ENCODE measurements around the gene SNAPC1. TPM values are rescaled to one million over a fixed set of nuclear protein-coding genes. Genes with fewer than 3 reads are reported as not detected.
A peak's percentile ranks its signal among the peaks of the same experiment; 100 is the strongest.

SNAPC1 gene
- total RNA-seq, 2 donors from 2014 or later: 8.6 to 10.4 TPM

DNA sequence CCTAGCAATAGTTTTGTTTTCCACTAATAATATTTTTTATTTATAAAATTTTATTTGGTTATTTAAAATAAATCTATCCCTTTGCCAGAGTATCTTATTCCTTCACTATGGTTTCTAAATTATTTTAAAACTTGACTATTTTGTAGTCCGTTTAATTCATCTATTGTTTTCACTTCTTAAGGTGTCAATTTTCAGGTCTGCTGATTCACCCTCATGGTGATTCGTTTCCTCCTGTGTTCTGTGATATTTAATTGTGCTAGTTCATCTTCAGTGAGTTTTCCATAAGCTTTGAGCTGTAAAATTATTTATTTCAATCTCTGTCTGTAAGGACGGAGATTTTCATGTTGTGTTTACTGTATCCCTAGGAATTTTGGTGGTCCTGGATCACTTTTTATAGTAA, 70.6 kb downstream of the SNAPC1 start:
- H3K27me3 ChIP-seq (replicated peaks; ENCODE audit: insufficient read depth): no peaks in the 10 kb centered on the region
- H3K4me1 ChIP-seq (ENCODE audit: control insufficient read depth in 1 of 2, low read depth in 2 of 2): no peaks in the 10 kb centered on the region
- no peaks in the 10 kb centered on the region for H3K36me3 ChIP-seq
- H3K9me3 ChIP-seq: no peaks in the 10 kb centered on the region
- H3K4me3 ChIP-seq: no peak overlapping the region
- DNase-seq (ENCODE audit: low spot score) (no peak), ATAC-seq (ENCODE audit: insufficient number of reproducible peaks, low FRiP score, low read depth) (no peak)
- H3K27ac ChIP-seq: no peak overlapping the region
- TF ChIP-seq, protein P1, sequence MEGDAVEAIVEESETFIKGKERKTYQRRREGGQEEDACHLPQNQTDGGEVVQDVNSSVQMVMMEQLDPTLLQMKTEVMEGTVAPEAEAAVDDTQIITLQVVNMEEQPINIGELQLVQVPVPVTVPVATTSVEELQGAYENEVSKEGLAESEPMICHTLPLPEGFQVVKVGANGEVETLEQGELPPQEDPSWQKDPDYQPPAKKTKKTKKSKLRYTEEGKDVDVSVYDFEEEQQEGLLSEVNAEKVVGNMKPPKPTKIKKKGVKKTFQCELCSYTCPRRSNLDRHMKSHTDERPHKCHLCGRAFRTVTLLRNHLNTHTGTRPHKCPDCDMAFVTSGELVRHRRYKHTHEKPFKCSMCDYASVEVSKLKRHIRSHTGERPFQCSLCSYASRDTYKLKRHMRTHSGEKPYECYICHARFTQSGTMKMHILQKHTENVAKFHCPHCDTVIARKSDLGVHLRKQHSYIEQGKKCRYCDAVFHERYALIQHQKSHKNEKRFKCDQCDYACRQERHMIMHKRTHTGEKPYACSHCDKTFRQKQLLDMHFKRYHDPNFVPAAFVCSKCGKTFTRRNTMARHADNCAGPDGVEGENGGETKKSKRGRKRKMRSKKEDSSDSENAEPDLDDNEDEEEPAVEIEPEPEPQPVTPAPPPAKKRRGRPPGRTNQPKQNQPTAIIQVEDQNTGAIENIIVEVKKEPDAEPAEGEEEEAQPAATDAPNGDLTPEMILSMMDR (IDR thresholded peaks at IDR 0.05): no peak

DNA sequence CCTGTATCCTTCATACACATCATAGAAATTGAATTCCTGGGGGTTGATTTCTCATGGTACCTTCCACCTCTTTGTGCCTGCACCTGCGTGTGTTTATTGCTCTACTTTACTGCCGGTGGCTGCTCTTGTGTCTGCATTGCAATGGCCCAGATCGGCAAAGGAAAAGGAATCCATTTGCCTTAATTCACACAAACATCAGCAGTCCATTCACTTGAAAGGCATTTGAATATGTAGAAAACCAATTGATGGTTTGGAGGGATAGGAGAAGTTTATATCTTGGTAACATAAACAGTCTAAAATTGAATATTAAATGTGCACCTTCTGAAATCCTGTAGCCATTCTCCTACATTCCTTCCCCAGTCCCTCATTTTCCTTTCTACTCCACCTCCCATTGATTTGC, 74.0 kb downstream of the SNAPC1 start:
- Histone ChIP-seq H3K27me3 (replicated peaks; ENCODE audit: insufficient read depth) (no peaks in the 10 kb centered on the region), H3K36me3 (no peaks in the 10 kb centered on the region), H3K27ac (no peak overlapping the region), H3K4me1 (ENCODE audit: control insufficient read depth in 1 of 2, low read depth in 2 of 2) (no peaks in the 10 kb centered on the region), H3K4me3 (no peak overlapping the region), H3K9me3 (no peaks in the 10 kb centered on the region)
- ATAC-seq (ENCODE audit: insufficient number of reproducible peaks, low FRiP score, low read depth) (no peak), DNase-seq (ENCODE audit: low spot score) (no peak)
- TF ChIP-seq, protein P1 (IDR thresholded peaks at IDR 0.05): no peak

DNA sequence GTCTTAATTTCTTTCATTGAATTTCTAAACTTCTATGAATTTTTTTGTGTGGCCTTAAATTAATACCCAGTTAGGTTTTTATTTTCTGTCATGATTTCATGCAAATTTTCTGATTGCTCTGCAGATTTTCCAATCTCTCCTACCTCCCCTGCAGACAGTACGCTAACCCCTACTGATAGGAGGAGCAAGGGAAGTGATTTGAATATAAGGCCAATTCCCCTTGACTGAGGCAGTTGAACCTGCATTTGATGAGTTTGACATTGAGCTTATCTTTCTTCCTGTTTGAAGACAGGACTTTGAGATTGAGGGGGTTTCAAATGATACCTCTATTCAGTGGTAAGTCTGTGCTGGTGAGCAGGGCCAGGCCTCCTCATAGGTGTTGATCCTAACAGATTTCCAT, 74.6 kb downstream of the SNAPC1 start:
- no peaks in the 10 kb centered on the region for H3K36me3 ChIP-seq
- H3K4me3 ChIP-seq: no peak overlapping the region
- H3K27me3 ChIP-seq (replicated peaks; ENCODE audit: insufficient read depth): no peaks in the 10 kb centered on the region
- ATAC-seq (ENCODE audit: insufficient number of reproducible peaks, low FRiP score, low read depth) (no peak), DNase-seq (ENCODE audit: low spot score) (no peak)
- H3K4me1 ChIP-seq (ENCODE audit: control insufficient read depth in 1 of 2, low read depth in 2 of 2): no peaks in the 10 kb centered on the region
- no peak overlapping the region for H3K27ac ChIP-seq
- TF ChIP-seq, protein P1 (IDR thresholded peaks at IDR 0.05): no peak
- H3K9me3 ChIP-seq: no peaks in the 10 kb centered on the region

DNA sequence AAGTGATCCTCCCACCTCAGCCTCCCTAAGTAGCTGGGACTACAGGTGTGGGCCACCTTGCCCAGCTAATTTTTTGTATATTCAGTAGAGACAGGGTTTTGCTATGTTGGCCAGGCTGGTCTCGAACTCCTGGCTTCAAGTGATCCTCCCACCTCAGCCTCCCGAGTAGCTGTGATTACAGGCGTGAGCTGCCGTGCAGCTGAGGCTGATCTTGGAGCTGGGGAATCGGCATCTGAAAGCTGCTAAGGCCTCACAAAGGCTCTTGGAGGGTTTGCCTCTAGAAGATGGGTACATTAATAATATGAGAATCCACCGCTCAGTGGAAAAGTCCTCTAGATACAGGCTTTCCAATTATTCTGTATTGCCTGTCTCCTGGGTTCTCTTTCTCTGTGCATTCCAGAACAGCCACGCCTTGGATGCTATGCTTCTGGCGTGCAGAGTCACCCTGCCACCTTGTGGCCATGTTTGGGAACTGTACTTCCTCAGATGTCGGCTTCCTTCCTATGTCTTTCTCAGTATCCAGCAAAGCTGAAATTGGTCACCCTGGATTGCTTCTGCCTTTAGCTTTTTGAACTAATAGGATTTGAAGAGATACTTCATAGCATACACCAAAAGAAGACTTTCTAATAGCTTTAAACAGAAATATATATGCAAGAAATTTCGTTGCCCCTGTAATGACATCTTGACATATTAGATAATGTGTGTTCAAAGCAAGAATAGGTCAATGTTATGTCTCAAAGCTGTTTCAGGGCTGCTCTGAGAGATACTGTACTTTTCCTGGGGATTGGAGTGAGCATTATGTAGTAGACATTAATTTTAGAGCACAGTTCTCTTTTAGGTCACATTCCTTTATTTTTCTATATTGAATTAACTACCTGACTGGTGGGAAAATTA, 75.4 kb downstream of the SNAPC1 start:
- DNase-seq (ENCODE audit: low spot score): peak; percentile 37
- ATAC-seq (ENCODE audit: insufficient number of reproducible peaks, low FRiP score, low read depth): peak; percentile 86
- Histone ChIP-seq H3K27ac (no peak overlapping the region), H3K27me3 (replicated peaks; ENCODE audit: insufficient read depth) (no peaks in the 10 kb centered on the region), H3K4me3 (no peak overlapping the region), H3K36me3 (no peaks in the 10 kb centered on the region), H3K9me3 (no peaks in the 10 kb centered on the region), H3K4me1 (ENCODE audit: control insufficient read depth in 1 of 2, low read depth in 2 of 2) (no peaks in the 10 kb centered on the region)
- TF ChIP-seq, protein P1 (IDR thresholded peaks at IDR 0.05): peak; percentile 95

DNA sequence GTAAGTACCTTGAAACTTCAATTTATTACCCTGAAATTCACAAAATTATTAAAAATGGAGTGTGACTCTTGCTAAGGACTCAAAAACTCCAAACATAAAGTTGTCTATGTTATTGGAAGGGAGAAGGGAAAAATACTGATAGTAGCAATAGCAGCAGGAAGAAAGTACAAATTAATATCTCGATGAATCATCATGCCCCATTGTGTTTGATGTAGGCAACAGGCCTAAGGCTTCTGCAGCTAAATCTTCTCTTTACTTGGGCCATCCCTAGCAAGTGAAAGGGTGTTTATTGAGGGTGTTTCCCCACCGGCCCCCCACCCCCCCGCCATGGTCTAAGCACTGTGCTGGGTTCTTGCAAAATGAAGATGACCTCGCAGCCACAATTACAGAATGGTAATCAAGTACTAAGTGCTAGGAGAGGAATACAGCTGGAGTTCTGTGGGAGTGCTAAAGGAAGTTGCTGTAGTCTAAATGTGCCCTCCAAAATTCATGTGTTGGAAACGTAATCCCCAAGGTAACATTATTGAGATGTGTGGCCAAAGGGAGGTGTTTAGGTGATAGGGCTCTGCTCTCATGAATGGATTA, 76.5 kb downstream of the SNAPC1 start:
- H3K4me3 ChIP-seq: no peak overlapping the region
- H3K36me3 ChIP-seq: no peaks in the 10 kb centered on the region
- H3K27me3 ChIP-seq (replicated peaks; ENCODE audit: insufficient read depth): no peaks in the 10 kb centered on the region
- no peaks in the 10 kb centered on the region for H3K4me1 ChIP-seq (ENCODE audit: control insufficient read depth in 1 of 2, low read depth in 2 of 2)
- ATAC-seq (ENCODE audit: insufficient number of reproducible peaks, low FRiP score, low read depth): no peak
- no peak overlapping the region for H3K27ac ChIP-seq
- TF ChIP-seq, protein P1 (IDR thresholded peaks at IDR 0.05): no peak
- no peaks in the 10 kb centered on the region for H3K9me3 ChIP-seq
- DNase-seq (ENCODE audit: low spot score): no peak

Measured in thoracic aorta (tissue), 2 donors.